HG03280 (cell line): Measurements from ENCODE around the gene CALML4.

Experiments
- ATAC-seq: cut with Tn5 transposase; IDR thresholded peaks from one replicate; pipeline ENCODE4 v1.9.1; 2021; ENCODE audit warnings: mild to moderate bottlenecking, moderate library complexity; ENCODE audit not compliant: unreplicated experiment

The CALML4 gene

GRCh38 chr15:68151277-68151676 lies 53.9 kb downstream of the CALML4 start:
- ATAC-seq, result no peak

GRCh38 chr15:68150187-68150586 lies 54.9 kb downstream of the CALML4 start:
- ATAC-seq, result no peak

GRCh38 chr15:68149059-68149458 lies 56.1 kb downstream of the CALML4 start:
- no peak for ATAC-seq

- no peak for ATAC-seq
Measured at GRCh38 chr15:68148039-68148438, 57.1 kb downstream of the CALML4 start.

- no peak for ATAC-seq
Measured at GRCh38 chr15:68145706-68146105, 59.4 kb downstream of the CALML4 start.

GRCh38 chr15:68143785-68144184 lies 61.3 kb downstream of the CALML4 start:
- no peak for ATAC-seq

GRCh38 chr15:68143129-68143528 lies 62.0 kb downstream of the CALML4 start:
- no peak for ATAC-seq
